GM13977 (cell line): ENCODE data around the gene SGCA.

Source experiments
- DNase-seq: peaks from one replicate; pipeline ENCODE4 v3.0.0; 2012; ENCODE audit warnings: low spot score
- in situ Hi-C: fragments of 300-500 bp; cut with MboI; formaldehyde crosslinking; loops from one replicate; pipeline ENCODE4 v1.12.0; 2022; ENCODE audit warnings: low sequenced_read_pairs, low pct_unique_long_range_greater_than_20kb, mixed read lengths, inconsistent platforms; ENCODE audit not compliant: unreplicated experiment
- TF ChIP-seq, protein P1 (sequence below): IDR thresholded peaks from 2 replicates; pipeline ENCODE4 v1.5.1; 2012; ENCODE audit warnings: mild to moderate bottlenecking, control low read depth; ENCODE audit not compliant: insufficient read depth; ENCODE audit errors: extremely low read depth, missing control alignments

Gene SGCA

GRCh38 chr17:50190603-50191358, 25.0 kb downstream of the SGCA start:
- in situ Hi-C loops = no loop called here
- TF ChIP-seq, protein P1, sequence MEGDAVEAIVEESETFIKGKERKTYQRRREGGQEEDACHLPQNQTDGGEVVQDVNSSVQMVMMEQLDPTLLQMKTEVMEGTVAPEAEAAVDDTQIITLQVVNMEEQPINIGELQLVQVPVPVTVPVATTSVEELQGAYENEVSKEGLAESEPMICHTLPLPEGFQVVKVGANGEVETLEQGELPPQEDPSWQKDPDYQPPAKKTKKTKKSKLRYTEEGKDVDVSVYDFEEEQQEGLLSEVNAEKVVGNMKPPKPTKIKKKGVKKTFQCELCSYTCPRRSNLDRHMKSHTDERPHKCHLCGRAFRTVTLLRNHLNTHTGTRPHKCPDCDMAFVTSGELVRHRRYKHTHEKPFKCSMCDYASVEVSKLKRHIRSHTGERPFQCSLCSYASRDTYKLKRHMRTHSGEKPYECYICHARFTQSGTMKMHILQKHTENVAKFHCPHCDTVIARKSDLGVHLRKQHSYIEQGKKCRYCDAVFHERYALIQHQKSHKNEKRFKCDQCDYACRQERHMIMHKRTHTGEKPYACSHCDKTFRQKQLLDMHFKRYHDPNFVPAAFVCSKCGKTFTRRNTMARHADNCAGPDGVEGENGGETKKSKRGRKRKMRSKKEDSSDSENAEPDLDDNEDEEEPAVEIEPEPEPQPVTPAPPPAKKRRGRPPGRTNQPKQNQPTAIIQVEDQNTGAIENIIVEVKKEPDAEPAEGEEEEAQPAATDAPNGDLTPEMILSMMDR = no peak
- no peak for DNase-seq

DNA sequence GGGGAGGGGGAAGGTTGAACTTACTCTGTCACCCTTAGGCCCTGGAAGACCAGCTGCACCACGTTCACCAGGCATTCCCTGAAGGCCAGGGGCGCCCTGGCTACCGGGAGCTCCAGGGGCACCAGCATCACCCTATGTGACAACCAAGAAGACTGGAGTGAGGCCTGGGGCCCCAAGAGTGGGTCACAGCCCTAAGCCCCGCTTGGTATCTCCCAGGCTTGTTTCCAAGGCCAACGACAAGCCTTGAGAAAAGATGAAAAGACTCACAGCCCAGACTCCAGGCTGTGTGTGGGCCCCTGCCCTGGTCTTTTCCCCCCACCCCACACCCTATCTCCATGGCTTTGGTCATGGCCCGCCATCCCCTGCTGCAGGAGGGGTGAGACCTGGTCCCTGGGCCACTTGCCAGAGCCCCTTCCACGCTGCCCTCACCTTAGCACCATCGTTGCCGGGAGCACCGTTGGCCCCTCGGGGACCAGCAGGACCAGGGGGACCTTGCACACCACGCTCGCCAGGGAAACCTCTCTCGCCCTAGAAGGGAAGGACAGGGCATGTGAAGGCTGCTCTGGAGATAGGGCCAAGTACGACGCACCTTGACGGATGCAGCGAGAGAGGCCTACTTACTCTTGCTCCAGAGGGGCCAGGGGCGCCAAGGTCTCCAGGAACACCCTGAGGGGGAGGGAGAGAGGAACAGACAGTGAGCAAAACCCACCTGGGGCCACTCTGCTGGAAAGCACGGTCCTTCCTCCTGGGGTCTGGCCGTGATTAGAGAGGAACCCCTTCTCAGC, 25.7 kb downstream of the SGCA start:
- in situ Hi-C loops = no loop called here
- no peak for DNase-seq
- TF ChIP-seq, protein P1 = no peak

DNA sequence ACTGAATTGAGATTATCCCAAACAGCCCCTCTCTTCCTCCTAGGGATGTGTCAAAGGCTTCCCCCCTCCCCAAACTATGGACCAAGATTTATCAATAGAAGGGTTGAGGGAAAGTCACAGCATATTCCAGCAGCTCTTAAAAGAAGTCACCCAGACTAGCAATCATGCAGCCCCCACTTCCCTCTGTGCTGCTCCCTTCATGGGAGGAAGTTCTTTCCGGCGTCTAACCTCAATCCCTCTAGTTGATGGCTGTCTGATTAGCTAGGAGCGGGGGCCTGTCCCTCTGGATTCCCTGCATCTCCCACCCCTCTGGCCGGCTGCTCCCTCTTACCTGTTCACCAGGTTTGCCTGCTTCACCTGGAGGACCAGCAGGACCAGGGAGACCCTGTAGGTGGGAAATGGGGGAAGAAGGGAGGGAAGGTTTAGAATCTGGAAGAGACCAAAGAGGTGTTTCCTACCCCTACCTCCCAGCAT, 26.4 kb downstream of the SGCA start:
- TF ChIP-seq, protein P1 = no peak
- DNase-seq = no peak
- in situ Hi-C loops = no loop called here

DNA sequence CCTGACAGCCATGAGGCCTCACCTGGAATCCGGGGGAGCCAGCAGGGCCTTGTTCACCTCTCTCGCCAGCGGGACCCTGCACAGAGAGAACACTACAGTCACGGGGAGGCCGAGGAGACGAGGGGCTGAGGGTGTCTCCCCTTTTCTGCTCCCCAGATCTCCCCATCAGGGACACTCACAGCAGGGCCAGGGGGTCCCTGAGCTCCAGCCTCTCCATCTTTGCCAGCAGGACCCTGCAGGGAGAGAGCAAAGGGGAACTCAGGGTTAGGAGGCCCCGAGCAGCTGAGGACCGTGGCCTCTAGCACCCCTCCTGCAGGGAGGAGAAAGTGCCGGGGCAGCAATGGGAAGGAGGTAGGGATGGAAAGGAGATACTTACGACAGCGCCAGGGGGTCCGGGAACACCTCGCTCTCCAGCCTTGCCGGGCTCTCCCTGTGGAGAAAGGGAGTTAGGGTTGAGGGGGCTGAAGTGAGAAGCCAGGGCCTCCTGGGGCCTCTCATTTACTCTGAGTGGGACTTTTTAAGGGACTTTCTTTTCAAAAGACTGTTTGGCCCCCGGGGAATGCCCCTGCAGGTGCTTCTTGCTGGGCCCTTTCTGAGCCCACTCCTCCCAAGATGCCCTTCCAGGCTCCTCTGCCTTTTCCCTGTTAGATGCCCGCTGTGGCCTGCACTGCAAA, 26.9 kb downstream of the SGCA start:
- DNase-seq = no peak
- in situ Hi-C loops = no loop called here
- TF ChIP-seq, protein P1 = no peak

GRCh38 chr17:50194140-50194933, 28.5 kb downstream of the SGCA start:
- DNase-seq = no peak
- TF ChIP-seq, protein P1 = no peak
- in situ Hi-C loops = no loop called here
